HG02759 (cell line): Measurements from ENCODE around the gene IGF2BP3.
A peak's percentile ranks its signal among the peaks of the same experiment; 100 is the strongest.

Source experiments
- ATAC-seq: cut with Tn5 transposase; IDR thresholded peaks from one replicate; pipeline ENCODE4 v1.9.1; 2021; ENCODE audit warnings: mild to moderate bottlenecking, moderate library complexity; ENCODE audit not compliant: unreplicated experiment

The IGF2BP3 gene

DNA sequence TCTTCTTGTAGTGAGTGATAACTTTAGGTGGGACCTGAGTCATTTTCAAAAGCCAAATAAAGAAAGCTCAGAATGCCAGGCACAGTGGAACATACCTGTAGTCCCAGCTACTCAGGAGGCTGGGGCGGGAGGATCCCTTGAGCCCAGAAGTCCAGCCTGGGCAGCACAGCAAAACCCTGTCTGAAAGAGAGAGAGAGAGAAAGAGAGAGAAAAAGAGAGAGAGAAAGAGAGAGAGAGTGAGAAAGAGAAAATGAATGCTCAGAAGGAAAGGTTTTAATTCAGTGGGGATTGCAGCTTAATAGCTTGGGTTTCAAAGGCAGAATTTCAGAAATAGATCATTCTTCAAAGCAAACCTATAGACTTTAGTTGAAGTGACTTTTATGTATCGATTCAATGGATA is 198.0 kb downstream of the IGF2BP3 start:
- ATAC-seq, result no peak

DNA sequence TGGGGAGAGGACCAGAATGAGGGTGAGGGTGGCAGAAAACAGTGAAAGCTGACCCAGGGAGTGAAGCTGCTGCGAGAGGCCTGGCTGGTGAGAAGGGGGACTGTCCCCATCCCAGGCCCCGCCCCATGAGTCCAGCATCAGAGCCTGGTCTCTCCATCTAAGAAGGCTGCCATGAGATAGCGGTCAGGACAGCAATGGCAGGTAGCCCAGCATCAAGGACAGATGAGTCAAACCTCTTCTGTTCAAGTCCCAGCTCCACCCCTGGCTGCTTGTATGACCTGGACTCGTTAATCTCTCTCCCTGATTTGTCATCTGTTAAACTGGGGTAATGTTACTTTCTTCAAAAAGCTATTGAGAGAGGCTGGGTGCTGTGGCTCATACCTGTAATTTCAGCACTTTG is 201.5 kb downstream of the IGF2BP3 start:
- no peak for ATAC-seq

DNA sequence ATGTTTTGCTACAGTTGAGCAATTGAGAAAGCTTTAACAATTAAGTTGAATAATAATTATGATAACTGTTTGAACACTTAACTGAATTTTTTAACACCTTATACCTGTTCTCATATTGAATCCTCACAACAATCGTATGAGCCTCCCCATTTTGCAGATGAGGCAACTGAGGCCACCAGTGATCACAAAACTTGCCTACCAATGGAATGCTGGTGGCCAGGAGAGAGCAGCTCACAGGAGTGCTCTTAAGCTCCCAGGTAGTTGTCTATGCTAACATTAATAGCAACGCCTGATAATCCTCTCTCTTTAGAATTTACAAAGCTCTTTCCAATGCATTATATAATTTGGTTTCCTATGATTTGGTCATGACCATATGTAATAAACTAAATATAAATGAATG is 202.1 kb downstream of the IGF2BP3 start:
- no peak for ATAC-seq

DNA sequence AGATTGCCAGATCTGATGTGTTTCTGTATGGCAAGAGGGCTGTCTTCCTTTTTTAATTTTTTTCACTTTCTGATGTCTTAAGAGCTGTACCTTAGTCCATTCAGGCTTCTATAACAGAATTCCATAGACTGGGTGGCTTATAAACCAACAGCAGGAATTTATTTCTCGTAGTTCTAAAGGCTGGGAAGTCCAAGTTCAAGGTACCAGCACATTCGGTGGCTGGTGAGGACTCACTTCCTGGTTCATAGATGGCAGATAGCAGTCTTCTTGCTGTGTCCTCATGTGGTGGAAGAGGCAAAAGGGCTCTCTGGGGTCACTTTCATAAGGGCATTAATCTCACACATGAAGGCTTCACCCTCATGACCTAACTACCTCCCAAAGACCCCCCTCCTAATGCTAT is 202.9 kb downstream of the IGF2BP3 start:
- ATAC-seq, result no peak

DNA sequence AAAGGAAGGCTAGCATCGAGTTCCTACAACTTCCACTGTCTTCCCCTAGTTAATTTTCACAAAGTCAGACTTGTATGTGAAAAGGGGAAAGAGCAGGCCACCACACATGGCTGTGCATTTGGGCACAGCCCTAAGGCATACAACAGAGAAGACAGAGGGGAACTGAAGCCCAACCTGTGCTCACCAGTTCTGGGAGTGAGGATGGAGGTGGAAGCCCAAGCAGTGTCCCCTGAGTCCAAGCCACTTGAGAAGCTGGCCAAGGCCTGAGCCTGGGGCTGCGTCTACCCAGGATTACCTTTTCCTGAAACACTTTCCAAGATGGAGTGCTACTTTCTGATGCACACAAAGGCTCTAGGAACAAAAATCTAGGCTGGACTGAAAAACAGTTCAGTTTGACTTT is 203.4 kb downstream of the IGF2BP3 start:
- no peak for ATAC-seq

- no peak for ATAC-seq
These were observed 205.3 kb downstream of the IGF2BP3 start for GRCh38 chr7:23264916-23265458.

DNA sequence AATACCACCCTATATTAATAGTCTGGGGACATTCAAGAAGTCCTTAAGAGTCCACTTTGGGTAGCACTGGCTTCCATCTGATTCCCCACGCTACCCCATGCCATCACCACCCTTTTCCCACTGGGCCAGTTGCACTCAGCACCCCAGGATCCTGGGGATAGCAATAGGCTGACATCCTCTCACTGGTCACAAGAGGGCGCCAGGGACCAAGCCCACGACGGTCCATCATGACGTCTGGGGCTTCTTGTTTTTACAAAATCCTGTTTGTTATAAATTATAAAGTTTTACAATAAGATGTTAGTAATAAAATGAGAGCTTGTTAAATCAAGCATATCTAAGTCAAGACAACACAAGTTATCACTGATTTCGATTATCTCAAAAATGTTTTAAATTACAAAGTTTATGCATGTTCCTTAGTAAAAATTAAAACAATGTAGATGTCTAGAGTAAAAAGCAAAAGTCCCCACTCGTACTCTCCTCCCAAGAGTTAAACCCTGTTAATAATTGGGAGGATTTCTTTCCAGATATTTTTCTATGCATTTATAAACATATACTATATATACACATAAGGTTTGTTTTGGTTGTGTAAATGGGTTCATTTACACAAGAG is 208.3 kb downstream of the IGF2BP3 start:
- peak; percentile 69 for ATAC-seq

DNA sequence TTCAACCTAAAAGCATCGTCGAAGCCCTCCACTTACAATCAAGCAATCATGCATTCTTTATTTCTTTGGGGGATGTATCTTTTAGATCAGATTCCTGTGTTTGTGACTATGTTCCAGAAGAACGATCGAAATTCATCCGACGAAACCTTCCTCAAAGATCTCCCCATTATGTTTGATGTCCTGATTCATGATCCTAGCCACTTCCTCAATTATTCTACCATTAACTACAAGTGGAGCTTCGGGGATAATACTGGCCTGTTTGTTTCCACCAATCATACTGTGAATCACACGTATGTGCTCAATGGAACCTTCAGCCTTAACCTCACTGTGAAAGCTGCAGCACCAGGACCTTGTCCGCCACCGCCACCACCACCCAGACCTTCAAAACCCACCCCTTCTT is 209.9 kb downstream of the IGF2BP3 start:
- ATAC-seq, result no peak
